Lung (tissue), 12 donors: ENCODE data around the gene C17orf50. TPM values are rescaled to one million over a fixed set of nuclear protein-coding genes. Genes with fewer than 3 reads are reported as not detected.

Experiments used
- ATAC-seq: fragments of 200-7000 bp; cut with Tn5 transposase; one replicate; pipeline ENCODE4 v1.9.1; 2020; ENCODE audit warnings: moderate number of reproducible peaks; ENCODE audit not compliant: insufficient read depth, low FRiP score
- DNase-seq, 3 donors: peaks; one replicate each; pipeline ENCODE4 v3.0.0-alpha.2; 2013 to 2017
- H3K27ac ChIP-seq, 2 donors: one replicate each; pipeline ENCODE4 v1.5.1; 2013; ENCODE audit warnings: mild to moderate bottlenecking in 2 of 2, moderate library complexity in 2 of 2, control low read depth in 1 of 2, inconsistent platforms in 1 of 2, low read depth in 1 of 2, low read length in 1 of 2
- H3K27me3 ChIP-seq, 3 donors: one replicate each; pipeline ENCODE4 v1.5.1; 2013; ENCODE audit warnings: low read length in 2 of 3; ENCODE audit not compliant: control insufficient read depth in 3 of 3, insufficient read depth in 3 of 3
- H3K36me3 ChIP-seq, 4 donors: one replicate each; pipeline ENCODE4 v1.5.1; 2013; ENCODE audit warnings: low read length in 4 of 4, mild to moderate bottlenecking in 1 of 4, moderate library complexity in 1 of 4; ENCODE audit not compliant: control insufficient read depth in 4 of 4, insufficient read depth in 4 of 4
- H3K4me1 ChIP-seq, 5 donors: one replicate each; pipeline ENCODE4 v1.5.1; 2013; ENCODE audit warnings: low read length in 5 of 5, mild to moderate bottlenecking in 2 of 5, moderate library complexity in 1 of 5; ENCODE audit not compliant: control insufficient read depth in 5 of 5, insufficient read depth in 5 of 5
- H3K4me3 ChIP-seq: one replicate; pipeline ENCODE4 v1.5.1; 2013; ENCODE audit warnings: mild to moderate bottlenecking, control low read depth, moderate library complexity
- H3K9ac ChIP-seq, 2 donors: one replicate each; pipeline ENCODE4 v1.5.1; 2013; ENCODE audit warnings: low read length in 2 of 2, control low read depth in 1 of 2; ENCODE audit not compliant: insufficient read depth in 1 of 2
- H3K9me3 ChIP-seq, 4 donors: one replicate each; pipeline ENCODE4 v1.5.1; 2013; ENCODE audit warnings: low read length in 3 of 4, mild to moderate bottlenecking in 1 of 4, moderate library complexity in 1 of 4; ENCODE audit not compliant: control insufficient read depth in 4 of 4, insufficient read depth in 3 of 4
- CTCF ChIP-seq: IDR thresholded peaks from 2 replicates; pipeline ENCODE4 v1.5.1; 2012; ENCODE audit warnings: mild to moderate bottlenecking; ENCODE audit errors: control extremely low read depth, extremely low read depth
- WGBS, 2 donors: extraction: QIAGEN DNeasy Blood & Tissue Kit; methylation state at CpG; one replicate each; pipeline ENCODE4 v1.1.7; 2013; 5-methylcytosine and 5-hydroxymethylcytosine counted together
- polyA plus RNA-seq, 2 donors: library from polyadenylated mRNA; stranded (reverse); fragments of 200-250 nt; gene quantifications; one replicate each; pipeline ENCODE4 v1.2.1, GENCODE V29; 2013
- total RNA-seq, 2 donors: library from RNA; depleted of rRNA in 1 of 2; stranded (reverse); fragments of >200 nt in 1 of 2; gene quantifications; one replicate each; pipeline ENCODE4 v1.2.1, GENCODE V29; 2014 to 2021
- donor health status: control.
- donor health status: control.
- donor health status: Bipolar disorder and iron deficiency.
- donor health status: healthy.
- donor health status: DM: yes; HTN: yes; CAD: no.

The C17orf50 gene
- total and polyA plus RNA-seq, 4 donors, result 0.18 to 0.40 (median 0.26) TPM; not detected in 1

GRCh38 chr17:35799942-35800341 lies 39.3 kb downstream of the C17orf50 start:
- no peak for ATAC-seq
- H3K27me3 ChIP-seq, result peaks cover 0 to 29% (median 22%) of the 10 kb centered on the region in 3 donors
- H3K4me3 ChIP-seq, result no peak overlapping the region
- TF ChIP-seq CTCF, result no peak
- H3K36me3 ChIP-seq, result no peaks in the 10 kb centered on the region
- H3K27ac ChIP-seq, result peak overlapping the region; percentile 34 to 54
- peaks cover 0 to 14% (median 5%) of the 10 kb centered on the region in 5 donors for H3K4me1 ChIP-seq
- H3K9ac ChIP-seq, result peak overlapping the region in 1 of 2 donors; percentile 19
- H3K9me3 ChIP-seq, result no peaks in the 10 kb centered on the region
- DNase-seq, result peak in 1 of 3 donors; percentile 54

- DNase-seq, result peak; percentile 56 to 84 (median 58)
- WGBS, 2 donors, result 21 to 33% methylated on average over 9 of the region's 9 CpGs
- Histone ChIP-seq H3K4me3 (no peak overlapping the region), H3K36me3 (no peaks in the 10 kb centered on the region), H3K9ac (no peak overlapping the region), H3K27me3 (peaks cover 0 to 16% (median 9%) of the 10 kb centered on the region in 3 donors), H3K9me3 (no peaks in the 10 kb centered on the region), H3K27ac (peak overlapping the region in 1 of 2 donors; percentile 44), H3K4me1 (peaks cover 0 to 11% (median 5%) of the 10 kb centered on the region in 5 donors)
- no peak for TF ChIP-seq CTCF
- peak; percentile 28 for ATAC-seq
Measured at GRCh38 chr17:35801583-35802224, 41.0 kb downstream of the C17orf50 start.

GRCh38 chr17:35804658-35805192 lies 44.0 kb downstream of the C17orf50 start:
- H3K36me3 ChIP-seq, result no peaks in the 10 kb centered on the region
- H3K27me3 ChIP-seq, result no peaks in the 10 kb centered on the region
- DNase-seq (peak; percentile 57 to 94 (median 90)), ATAC-seq (peak; percentile 32)
- no peak overlapping the region for H3K4me3 ChIP-seq
- no peak overlapping the region for H3K27ac ChIP-seq
- H3K9ac ChIP-seq, result no peak overlapping the region
- WGBS, 2 donors, result 33 to 36% methylated on average over 1 of the region's 1 CpG
- TF ChIP-seq CTCF, result peak; percentile 94
- no peaks in the 10 kb centered on the region for H3K9me3 ChIP-seq
- peaks cover 0 to 14% (median 5%) of the 10 kb centered on the region in 5 donors for H3K4me1 ChIP-seq
